HG03060 (cell line): ENCODE measurements around the gene PLB1.

ENCODE experiments used
- ATAC-seq: cut with Tn5 transposase; IDR thresholded peaks from one replicate; pipeline ENCODE4 v1.9.1; 2021; ENCODE audit warnings: low read depth, moderate number of reproducible peaks; ENCODE audit not compliant: unreplicated experiment

The PLB1 gene

DNA sequence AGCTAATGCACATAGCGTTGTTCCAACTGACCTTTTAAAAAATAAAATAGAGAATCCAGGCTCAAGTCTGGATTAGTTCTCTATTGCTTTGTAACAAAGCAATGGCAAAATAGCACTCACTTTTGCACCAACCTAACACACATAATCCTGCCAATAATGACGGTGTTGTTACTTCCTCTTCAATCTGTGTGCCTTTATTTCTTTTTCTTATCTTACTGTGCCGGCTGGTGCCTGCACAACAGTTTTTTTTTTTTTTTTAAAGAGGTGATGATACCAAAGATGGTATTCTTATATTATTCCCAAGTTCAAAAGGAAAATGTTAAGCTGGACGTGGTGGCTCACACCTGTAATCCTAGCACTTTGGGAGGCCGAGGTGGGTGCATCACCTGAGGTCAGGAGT is 3.4 kb downstream of the PLB1 start:
- no peak for ATAC-seq

DNA sequence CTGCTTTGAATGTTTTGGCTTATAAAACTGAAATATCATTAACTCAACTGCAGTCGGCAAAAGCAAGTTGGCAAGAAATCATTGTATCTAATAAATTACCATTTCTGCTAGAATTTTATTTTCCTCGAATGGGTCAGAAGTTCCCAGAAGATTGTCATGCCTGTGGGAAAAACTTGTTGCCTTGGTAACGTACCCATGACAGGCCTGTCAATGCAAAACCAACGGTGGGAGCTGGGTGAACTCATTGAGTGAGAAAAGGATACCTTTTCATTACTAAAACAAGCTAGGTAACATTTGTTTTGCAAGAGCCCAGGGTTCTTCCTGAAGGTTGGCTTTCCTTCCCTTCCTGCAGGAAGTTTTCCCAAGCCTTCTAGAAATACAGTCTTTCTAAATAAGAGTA is 9.5 kb downstream of the PLB1 start:
- ATAC-seq, result no peak

DNA sequence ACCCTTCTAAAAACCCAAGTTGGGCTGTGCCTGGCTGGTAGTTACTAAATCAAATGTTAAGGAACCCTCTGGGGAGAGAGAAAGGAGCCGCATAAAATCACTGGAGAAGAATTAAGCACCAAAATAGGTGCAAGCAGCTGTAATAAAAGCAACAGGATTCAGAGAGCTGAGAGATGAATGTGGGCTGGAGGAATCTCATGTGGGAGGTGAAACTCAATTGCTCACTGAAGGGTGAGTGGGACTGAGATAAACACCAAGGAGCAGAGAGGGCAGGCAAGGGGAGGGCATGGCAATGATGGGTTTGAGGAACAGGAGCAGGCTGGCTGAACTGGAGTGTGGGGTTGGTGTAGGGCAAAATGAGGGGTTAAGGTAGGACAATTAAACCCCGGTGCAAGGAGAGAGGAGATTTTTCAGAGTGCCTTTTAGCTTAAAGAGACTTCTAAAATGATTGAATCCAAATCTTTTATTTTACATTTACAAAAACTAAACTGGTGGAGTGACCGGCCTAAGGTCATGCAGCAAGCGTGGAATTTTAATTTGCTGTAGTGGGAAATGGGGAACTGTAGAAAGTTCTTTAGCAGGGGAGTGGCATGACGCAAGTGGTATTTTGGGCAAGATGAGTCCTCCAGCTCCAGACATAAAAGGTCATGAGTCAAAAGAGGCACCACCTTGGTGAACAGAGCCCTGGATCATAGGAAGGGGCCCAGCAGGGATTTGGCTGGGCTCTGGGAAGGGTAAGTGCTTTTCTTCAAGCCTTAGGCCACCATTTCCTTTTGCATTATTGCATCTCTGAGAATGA is 10.5 kb downstream of the PLB1 start:
- ATAC-seq, result no peak

DNA sequence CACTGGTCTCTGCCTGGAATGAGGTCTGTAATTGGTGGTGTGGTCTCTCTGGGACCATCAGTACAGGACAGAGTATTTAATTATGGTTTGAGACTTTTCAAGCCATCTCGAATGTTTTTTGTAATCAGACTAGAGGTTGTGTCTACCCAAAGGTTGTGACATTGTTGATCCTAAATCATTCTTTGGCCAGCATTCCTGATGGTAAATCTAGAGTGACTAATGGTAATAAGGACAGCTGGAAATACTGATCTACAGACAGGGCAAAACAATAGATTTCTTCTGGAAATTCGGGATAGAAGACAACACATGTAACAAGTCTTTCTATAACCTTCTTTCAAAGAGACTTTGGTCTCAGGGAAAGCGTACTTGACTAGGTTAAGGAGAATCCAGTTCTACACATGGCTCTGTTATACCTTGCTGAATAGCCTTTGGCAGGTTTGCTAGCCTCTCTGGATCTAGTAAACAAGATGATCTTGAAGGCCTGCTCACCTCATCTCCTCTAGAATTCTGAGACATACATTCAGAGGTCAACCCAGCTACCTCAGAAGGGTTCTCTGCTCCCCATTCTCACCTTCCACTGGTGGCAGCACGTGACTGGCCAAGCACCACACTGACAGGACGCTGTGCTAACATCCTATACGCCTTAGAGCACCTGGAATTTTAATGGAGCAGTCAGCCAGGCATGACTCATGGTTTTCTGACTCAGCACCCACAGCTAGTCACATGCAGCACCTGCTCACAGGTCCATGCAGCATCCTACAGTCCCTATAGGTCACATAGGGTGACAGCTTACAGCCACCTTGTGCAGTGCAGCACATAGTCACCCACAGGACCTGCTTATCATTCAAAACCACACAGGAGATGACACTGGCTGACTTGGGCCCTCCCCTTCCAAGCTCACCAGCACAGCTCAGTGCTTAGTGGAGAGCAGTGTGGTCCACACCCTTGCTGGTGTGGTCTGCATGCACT is 12.2 kb downstream of the PLB1 start:
- no peak for ATAC-seq

DNA sequence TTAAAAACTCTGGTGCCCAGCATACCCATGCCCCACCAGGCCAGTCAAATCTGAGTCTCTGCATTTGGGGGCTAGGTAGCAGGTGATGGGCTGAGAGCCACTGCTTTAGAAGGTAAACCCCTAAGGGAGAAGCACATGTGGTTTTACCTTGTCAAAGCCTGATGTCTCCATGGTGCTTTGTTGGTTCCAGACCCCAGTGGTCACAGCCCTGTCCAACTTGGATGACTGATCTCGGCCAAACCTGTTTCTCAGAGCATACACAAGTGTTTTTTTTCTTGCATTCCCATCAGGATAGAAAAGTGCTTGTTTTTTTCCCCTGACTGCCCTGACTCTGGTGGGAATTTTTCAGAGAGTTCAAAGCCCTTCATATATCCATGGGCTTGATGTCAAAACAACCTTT is 13.5 kb downstream of the PLB1 start:
- no peak for ATAC-seq

DNA sequence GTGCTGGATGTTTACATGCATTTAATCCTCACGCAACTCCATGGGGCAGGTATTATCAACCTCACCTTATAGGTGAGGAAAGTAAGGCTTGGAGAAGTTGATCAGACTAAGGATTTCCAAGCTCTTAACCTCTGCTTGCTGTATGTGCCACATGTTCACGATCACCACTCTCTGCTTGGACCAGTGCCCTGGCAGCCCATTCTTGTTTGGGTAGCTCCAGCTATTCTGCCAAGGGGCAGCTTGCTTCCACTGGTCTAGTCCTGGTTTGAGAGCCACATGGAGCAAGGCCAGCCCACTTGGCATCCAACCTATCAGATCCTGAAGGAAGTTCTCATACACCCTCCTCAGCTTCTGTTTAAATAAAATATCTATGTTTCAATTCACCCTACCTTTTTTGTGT is 14.3 kb downstream of the PLB1 start:
- ATAC-seq, result no peak

DNA sequence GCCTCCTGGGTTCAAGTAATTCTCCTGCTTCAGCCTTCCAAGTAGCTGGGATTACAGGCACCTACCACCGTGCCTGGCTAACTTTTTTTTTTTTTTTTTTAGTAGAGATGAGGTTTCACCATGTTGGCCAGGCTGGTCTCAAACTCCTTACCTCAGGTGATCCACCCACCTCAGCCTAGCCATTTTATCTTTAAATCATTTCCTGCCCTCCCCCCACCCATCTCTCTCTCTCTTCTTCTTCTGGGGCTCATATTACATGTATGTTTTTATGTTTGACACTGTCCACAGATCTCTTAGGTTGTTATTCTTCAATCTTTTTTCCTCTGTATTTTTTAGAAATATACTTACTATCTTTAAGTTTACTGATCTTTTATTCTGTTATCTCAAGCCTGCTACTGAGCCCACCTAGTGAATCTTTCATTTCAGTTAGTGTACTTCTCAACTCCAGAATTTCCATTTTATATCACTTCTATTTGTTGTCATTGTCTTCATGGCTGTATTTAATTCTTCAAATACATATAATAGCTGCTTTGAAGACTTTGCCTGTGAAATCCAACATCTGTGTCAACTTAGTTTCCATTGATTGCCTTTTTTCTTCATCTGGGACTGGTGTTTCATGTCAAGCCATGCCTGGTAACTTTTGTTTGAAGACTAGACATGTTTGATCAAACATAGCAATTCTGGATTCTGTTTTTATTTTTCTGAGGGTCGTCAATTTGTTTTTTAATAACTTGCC is 16.2 kb downstream of the PLB1 start:
- no peak for ATAC-seq

DNA sequence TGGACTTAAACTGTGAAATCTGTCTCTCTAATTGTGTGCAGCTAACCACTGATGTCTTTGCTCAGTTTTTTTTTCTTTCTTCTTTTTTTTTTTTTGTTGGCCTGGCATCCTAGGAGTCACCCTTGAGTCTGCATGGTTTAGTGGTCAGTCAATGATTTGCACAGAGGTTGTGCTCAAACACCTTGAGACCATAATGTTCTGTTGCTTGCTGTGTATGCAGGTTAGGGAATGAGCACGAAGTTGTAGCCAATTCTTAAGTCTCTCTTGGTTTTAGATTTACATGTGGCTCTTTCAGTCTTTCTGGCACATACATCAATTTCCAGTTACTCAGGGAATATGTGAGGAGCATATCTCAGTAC is 16.7 kb downstream of the PLB1 start:
- ATAC-seq, result no peak

DNA sequence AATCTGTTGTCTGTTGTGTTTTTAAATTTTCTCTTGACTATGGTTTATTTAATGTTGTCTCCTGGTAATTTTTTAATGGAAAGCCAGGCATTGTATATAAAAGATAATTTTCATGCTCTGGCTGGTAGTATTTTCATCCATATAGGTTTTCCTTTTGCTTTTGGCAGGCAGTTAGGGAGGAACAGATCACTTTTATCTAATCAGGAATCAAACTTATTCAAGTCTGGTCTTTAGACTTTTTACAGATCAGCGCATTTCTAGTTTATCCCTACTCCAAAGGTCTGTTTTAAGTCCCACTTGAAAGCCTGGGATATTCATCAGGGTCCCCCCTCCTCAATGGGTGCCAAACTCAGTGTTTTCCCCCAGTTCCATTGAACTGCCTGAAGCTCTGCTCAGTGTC is 17.2 kb downstream of the PLB1 start:
- ATAC-seq, result no peak

DNA sequence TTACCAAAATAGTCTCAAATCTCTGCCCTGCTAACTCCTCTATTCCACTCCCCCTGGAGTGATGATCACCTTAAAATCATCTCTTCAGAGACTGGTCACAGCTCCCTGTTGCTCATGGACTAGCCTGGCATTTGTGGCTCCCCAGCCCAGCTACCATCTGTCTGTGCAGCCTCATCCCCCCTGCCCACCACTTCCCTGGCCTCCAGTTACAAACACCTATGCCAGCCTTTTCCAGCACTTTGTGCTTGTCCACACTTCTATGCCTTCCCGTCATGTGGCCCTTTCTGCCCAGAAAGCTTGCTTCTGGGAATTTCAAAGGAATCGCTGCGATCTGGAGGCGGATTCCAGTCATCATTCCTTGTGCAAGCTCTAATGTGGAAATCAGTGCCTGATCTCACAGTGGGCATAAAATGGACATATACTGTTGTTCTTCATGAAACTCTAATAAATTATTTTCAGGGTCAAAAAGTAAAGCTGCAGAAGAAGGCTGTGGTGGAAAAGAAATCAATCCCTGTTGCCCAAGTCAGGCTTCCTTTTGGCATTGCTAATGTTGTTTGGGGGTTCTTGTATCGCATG is 19.4 kb downstream of the PLB1 start:
- ATAC-seq, result no peak

DNA sequence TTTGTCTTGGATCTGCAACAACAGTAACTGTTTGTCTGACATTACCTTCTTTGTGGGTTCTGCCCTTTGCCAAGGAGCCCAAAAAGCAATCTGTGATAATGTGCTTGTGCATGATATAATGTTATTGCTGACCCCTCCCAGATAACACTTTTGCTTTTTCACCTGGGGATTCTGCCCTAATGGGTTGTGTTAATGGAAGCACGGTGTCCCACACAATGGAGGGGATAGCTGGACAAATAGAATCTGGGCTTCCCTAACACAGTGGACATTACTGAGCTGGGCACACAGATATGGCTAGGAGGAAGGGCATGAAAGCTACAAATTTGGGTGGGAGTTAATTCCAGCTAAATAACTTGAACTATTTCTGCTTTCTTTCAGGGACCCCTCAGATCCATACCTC is 20.6 kb downstream of the PLB1 start:
- ATAC-seq, result no peak

DNA sequence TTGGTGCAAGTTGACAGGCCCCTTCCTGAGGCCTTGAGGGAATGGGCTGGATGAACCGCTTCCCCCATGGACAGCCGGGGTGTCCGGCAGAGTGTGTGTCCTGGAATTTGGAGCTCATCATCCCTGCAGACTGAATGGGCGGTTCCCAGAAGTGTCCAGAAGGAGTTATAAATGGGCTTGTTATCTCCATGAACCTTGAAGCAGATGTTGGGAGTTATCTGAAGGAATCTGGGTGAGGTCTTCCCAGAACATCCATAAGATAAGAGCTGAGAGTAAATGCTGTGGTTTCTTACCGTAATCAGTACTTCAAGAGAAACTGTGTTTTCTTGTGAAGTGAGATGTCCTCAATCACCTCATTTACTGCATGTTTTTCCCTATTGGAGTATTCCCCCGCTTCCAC is 21.1 kb downstream of the PLB1 start:
- ATAC-seq, result no peak

DNA sequence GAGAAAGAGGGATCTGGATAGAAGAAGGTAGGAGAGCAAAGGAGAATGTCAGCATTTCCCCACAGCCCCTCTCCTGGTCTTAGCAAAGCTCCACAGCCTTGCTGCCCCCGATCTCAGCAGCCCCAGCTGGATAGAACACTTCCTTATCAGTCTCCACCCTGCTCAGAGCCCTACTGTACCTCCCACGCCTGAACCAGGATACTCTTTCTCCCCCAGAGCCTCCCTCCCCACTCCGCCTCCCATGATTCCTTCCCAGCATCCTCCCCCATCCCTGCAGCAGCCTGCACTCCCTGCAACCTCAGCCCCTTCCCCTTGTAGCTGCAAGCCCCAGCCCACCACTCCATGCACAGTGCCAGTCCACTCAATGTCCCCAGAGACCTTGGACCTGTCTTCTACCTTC is 25.8 kb downstream of the PLB1 start:
- ATAC-seq, result no peak

DNA sequence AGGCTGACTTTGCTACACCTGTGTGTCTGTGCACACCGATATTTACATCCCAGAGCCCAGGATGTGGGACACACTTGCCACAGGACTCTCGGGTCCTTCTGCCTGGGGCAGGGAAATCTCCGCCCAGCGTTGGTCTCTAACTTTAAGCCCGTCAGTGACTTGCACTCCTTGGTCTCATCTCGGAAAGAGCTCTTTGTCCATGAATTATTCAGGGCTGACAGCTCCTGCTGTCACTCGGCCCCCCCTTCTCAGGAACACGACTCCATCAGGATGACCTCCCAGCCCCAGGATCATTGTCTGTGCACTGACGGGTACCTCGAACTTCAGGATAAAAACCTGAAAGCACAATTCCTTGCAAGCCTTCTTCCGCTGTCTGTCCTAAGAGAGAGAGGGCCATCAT is 26.6 kb downstream of the PLB1 start:
- no peak for ATAC-seq

DNA sequence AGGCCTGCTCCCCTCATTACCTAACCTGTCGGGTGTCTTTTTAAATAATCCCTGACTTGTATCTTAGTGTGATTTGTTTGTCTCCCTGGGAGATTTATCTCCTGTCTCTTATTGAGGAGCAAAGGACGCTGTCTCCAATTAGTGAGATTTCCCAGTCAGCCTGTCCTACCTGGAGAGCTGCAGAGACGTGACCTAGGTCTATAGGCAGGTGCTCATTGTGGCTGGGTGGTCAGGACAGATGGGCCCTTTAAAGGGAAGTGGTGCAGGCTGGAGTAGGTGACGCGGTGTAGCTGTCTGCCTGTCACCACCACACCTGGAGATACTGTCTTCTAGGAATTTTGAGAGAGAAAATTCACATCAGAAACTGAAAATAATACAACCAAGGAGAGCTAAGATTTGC is 28.0 kb downstream of the PLB1 start:
- no peak for ATAC-seq

DNA sequence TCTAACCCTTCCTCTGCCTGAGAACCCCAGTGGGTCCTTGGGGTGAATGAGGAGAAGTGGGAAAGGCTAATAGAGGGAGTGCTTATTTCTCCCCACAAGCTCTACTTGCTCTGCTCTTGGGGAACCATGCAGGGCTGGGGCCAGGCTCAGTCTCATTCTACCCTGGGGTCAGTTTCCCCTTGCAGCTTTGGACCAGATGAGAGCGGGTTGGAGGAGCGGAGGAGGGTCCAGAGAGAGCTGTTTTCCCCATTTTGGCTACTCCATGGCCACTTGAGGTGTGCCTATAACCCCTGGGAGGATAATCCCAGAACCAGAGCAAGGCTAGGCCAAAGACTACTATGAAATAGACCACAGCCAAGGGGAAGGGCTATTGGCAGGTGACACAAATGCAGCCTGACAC is 29.6 kb downstream of the PLB1 start:
- ATAC-seq, result no peak

DNA sequence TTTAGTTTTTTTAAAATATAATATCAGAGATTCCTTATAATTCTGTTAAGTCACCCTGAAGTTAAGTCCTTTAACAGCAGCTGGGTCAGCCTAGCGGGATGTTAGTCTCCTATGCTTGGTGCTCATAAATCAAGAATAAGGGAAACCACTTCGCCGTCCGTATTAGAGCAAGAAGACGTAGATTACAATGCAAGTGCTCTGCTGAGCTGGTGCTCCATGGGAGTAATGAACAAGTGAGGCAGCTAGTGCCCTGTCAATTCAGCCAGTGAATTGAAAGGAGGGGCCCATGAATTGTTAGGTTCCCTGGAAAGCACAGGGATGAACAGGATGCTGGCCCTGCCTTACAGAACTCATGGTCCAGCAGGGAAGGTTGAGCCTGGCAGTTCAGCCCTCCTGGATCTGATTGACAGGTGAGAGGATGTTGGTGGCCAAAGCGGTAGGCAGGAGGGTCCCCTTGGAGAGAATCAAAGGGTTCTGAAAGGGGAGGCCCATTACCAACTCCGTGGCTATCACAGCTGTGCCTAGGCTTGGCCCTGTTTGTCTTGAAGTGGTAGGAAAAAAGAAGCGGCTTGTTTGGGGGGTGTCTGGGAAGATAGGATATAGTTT is 30.8 kb downstream of the PLB1 start:
- no peak for ATAC-seq

DNA sequence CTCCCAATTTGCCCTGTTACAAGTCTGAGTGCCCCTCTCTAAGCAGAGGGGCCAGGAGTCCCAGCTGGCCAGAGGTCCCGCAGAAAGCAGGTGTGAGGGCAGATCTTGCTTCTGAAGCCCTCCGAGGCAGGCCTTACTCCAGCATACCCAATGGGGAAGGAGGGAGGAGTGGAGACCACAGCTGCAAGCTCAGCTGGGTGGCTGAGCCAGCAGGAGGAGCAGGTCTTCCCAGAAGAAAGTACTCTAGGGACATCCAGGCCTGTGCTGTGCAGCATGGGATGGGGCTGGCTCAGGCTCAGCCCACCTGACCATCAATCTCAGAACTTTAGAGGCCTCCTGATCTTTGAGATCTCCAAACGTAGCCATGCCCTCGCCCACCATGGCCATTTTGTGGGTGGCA is 31.3 kb downstream of the PLB1 start:
- ATAC-seq, result no peak

DNA sequence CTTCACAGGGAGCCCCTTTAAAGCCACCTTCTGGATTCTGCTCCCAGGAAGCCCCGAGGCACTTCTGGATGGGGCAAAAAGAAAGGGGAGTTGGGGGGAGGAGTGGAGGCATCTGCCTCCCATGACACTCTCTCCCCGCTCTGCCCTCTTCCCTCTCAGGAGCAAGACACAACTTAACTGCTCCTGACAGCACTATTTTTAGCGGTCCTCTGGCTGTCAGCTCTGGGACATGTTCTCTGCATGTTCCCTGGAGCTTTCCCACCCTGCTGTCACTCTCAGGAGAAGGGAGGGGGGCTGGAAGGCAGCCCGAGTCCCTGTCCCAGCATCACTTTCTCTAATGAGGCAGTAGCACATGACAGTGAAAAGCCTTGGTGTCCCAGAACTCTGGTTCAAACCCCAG is 32.3 kb downstream of the PLB1 start:
- ATAC-seq, result no peak

DNA sequence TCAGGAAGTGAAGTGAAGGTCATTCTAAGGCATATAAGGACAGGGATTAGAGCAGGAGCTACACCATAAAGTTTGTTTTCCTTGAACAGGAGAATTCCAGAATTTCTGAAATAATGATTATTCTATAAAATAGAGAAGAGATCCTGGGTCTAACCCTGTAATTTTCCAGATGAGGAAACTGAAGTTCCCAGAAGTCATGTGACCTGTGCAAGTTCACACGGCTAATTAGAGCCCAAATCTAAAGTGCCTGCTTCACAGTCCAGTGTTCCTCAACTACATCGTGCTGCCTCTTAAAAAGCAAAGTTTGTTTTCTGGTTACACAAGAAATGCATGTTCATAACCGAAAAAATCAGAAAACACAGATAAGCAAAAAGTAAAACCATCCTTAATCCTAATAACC is 34.9 kb downstream of the PLB1 start:
- no peak for ATAC-seq
